ENCODE results near the gene CNTROB.

- TF ChIP-seq, protein P1, sequence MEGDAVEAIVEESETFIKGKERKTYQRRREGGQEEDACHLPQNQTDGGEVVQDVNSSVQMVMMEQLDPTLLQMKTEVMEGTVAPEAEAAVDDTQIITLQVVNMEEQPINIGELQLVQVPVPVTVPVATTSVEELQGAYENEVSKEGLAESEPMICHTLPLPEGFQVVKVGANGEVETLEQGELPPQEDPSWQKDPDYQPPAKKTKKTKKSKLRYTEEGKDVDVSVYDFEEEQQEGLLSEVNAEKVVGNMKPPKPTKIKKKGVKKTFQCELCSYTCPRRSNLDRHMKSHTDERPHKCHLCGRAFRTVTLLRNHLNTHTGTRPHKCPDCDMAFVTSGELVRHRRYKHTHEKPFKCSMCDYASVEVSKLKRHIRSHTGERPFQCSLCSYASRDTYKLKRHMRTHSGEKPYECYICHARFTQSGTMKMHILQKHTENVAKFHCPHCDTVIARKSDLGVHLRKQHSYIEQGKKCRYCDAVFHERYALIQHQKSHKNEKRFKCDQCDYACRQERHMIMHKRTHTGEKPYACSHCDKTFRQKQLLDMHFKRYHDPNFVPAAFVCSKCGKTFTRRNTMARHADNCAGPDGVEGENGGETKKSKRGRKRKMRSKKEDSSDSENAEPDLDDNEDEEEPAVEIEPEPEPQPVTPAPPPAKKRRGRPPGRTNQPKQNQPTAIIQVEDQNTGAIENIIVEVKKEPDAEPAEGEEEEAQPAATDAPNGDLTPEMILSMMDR (conservative IDR thresholded peaks at IDR 0.05) = no peak
- TF ChIP-seq EZH2 (IDR thresholded peaks at IDR 0.05; ENCODE audit: low read depth) = no peak
These were observed 37.8 kb upstream of the CNTROB start for GRCh38 chr17:7894226-7894625.
